Activated effector memory CD4-positive, alpha-beta T cell treated with Interleukin-2 at 50 U/mL for 16 hours (primary cell): Measurements from ENCODE around the gene RPTOR.

Experiments
- DNase-seq: peaks from one replicate; pipeline ENCODE4 v3.0.0-alpha.2; 2020

The RPTOR gene

GRCh38 chr17:80842456-80843013 is 297.9 kb downstream of the RPTOR start:
- DNase-seq = no peak

DNA sequence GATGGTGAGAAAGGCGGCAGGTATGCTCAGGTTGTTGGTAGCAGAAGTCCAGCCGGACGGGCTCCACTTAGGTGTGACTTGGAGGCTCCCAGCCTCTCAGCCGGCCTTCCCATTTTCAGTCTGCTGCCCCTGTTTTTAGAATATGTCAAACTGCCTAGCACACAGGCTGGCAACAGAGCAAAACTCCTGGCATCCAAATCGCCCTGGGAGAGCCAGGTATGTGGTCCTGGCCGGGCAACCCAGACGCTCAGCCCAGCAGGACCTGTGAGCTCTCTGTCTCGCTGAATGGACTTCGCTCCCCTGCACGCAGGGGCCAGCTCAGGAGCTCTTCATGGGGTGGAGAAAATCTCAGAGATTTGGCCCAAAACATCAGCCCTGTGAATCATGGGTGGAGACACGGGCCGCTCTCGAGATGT is 299.1 kb downstream of the RPTOR start:
- DNase-seq = no peak

DNA sequence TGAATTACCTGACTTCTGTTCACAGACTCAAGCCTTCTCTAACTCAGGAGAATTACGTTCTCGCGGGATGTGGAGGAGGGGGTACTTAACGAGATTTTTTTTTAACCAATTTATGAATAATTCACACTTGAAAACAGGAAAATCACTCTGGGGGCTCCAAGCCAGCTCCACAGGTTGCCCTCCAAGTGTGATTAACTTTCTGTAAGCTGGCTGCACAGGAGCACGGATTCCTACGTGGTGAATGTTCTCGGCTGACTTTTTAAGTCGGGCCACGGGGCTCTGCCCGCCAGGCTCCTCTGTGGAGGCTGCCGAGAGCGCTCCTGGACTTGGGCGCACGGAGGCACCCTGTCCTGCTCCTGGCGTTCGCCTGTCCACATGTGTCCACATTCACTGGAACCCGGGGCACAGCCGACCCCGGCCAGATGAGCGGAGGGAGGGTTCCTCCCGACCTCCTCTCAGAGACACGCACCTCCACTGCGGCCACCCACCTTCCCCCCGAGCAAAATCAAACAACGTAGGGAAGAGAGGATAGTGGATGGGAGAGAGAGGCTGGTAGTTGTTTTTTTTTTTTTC is 299.9 kb downstream of the RPTOR start:
- no peak for DNase-seq

- no peak for DNase-seq
These were observed 300.6 kb downstream of the RPTOR start for GRCh38 chr17:80845069-80845862.

- DNase-seq = no peak
These were observed 301.4 kb downstream of the RPTOR start for GRCh38 chr17:80845863-80846671.

DNA sequence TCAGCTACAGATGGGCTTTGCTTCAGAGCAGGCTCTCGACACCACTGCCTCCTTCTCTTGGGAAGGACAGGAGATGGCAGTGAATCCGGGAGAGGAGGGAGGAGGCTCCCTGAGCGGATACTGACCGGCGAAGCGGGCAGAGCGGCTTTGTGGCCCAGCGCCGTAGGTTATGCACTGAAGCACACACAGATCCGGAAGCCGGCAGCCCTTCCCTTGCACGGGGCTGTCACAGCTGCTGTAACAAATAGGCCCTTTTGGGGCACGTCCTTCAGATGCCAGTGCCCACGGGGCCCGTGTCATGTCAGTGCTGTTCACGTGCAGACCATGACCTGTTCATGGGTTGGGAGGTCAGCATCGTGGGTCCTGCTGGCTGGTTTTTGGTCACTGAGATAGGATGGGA is 302.3 kb downstream of the RPTOR start:
- no peak for DNase-seq

DNA sequence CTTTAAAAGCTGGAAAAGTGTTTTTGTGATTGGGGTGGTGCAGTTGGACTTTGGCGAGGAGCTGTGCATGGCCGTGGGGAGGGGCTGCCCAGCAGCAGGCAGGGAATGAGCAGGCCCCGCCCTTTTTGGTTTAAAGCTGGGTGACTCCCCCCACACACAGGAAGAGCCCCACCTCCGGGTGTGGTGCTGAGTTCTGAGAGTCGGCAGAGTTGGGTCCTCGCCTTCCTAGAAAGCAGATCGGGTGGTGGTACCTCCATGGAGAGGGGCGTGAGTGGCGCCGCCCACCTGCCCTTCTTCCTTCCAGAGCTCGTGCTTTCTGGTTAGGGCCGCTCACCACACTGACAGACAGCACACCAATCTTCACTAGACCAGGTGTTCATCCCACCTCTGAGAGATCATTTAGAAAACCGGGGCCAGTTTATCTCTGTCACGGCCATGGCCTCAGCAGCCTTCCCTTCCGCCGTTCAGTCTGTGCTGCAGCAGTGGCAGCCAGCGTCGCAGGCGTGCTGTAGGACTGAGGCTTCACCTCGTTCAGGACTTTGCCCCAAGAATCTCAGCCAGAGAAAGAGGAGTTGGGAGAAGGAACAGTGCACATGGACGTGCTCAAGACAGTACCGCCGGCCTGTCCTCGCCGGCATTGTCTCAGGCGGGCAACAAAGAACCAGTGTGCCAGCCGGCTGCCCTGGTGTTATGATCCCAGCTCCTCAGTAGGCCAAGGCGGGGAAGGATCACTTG is 303.0 kb downstream of the RPTOR start:
- DNase-seq = peak; percentile 82

GRCh38 chr17:80848449-80849102 is 303.9 kb downstream of the RPTOR start:
- no peak for DNase-seq

GRCh38 chr17:80849119-80849518 is 304.5 kb downstream of the RPTOR start:
- DNase-seq = no peak

DNA sequence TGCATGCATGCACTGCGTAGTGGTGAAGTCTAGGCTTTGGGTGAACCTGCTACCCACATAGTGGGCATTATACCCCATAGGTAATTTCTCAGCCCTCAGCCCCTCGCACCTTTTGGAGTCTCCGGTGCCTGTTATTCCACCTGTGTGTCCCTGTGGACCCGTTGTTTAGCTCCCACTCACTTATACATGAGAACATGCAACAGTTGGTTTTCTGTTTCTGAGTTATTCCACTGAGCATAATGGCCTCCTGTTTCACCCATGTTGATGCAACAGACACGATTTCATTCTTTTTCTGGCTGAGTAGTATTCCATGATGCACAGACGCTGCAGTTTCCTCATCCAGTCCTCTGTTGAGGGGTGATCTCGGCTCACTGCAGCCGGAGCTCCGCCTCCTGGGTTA is 305.5 kb downstream of the RPTOR start:
- no peak for DNase-seq

DNA sequence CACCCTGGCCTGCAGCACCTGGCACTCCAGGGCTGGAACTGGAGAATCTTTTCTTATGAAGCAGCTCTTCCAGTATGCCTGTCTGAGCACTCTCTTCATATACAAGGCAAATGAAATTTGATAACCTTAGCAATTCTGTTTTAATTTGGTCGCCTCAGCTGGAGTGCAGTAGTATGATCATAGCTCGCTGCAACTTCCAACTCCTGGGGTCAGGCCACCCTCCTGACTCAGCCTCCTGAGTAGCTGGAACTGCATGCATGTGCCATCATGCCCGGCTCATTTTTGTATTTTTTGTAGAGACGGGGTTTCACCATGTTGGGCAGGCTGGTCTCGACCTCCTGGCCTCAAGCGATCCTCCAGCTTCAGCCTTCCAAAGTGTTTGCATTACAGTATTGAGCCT is 306.2 kb downstream of the RPTOR start:
- DNase-seq = no peak

- DNase-seq = no peak
These were observed 306.8 kb downstream of the RPTOR start for GRCh38 chr17:80851277-80851925.

GRCh38 chr17:80852476-80853015 is 307.9 kb downstream of the RPTOR start:
- no peak for DNase-seq

DNA sequence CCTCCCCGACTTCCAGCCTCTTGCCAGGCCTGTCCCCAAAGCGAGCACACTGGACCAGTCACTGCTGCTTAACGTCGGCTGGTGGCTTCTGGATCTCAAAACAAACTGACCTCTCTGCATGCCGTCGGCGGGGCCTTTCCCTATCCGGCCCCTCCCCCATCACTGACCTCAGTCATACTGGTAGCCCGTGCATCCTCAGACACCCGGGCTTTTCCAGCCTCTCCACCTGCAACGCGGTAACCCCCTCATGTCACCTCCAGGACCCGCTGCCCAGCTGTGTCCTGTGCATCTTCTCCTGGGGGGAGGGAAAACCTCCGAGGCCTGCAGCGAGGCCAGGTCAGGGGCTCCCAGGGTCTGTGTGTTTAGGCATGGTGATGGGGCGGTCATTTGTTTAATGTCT is 308.4 kb downstream of the RPTOR start:
- no peak for DNase-seq

DNA sequence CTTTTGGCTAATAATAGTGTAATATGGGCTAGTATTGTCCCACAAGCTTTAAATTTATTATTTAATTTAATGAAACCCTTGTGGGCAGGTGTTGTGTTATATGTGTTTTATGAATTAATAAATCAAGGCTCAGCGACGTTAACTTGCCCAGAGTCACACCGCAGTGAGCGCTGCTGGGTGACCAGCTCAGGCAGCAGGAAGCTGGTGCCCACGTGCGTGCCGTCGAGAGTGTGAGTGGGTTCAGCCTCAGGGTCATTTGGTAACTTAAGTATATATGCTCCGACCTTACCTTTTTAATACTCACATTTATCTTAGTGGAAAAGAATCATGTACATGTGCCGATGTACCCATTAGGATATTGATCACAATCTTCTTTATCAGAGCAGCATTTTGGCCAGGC is 309.6 kb downstream of the RPTOR start:
- no peak for DNase-seq

- DNase-seq = no peak
These were observed 310.7 kb downstream of the RPTOR start for GRCh38 chr17:80855196-80855947.

DNA sequence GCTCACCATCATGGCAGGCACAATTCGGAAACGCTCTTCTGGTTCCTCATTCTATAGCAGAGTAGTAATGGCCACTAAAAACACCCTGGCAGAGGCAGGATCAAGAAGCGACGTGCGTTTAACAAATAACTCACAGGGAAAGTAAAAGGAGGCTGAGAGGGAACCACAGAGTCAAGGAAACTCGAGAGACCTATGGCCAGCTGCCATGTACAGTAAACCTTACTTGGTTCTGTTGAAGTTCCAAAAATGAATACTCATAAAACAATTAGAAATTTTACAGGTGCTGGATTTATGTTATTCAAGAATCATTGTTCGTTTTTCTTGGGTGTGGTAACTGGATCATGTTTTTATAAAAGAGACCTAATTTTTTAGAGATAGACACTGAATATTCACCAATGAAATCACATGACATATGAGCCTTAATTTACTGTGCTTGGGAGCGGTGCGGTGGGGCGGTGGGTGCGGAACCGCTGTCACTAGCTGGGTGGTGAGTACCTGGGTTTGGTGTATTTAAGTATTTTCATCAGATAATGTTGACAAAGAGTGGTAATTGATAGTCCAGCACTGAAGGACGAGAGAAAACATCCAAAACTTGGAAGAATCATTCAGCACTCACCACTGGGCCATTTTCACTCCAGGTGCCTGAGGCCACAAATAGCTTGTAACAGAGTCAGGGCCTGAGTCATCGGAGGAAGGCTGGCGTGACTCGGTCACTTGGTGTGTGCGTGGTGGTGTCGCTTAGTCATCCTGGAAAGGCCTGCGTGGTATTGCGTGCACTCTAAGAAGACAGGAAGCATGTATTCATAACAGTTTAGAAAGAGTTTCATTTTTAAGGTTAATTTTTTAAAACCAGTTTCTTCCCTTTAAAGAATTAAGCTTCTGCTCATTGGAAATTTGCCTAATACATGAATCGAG is 311.6 kb downstream of the RPTOR start:
- peak; percentile 80 for DNase-seq

- no peak for DNase-seq
These were observed 312.5 kb downstream of the RPTOR start for GRCh38 chr17:80856863-80857755.
